Ramos (cell line): ENCODE data around the gene CCDC43.
"Not testable (repeated sequence)": the region's sequence is repeated elsewhere in the genome, so short reads cannot be mapped to it uniquely, and the experiment has no call there.

Experiments
- in situ Hi-C: fragments of 300-500 bp; cut with MboI; formaldehyde crosslinking; loops from one replicate; pipeline ENCODE4 v1.14.3; 2022; ENCODE audit warnings: low sequenced_read_pairs; ENCODE audit not compliant: unreplicated experiment

Gene CCDC43

GRCh38 chr17:44689477-44690217 is at the start of gene CCDC43:
CCDC43 (minus strand) TSS chr17:44689776; CDS start chr17:44689753, 23 bp downstream.
- in situ Hi-C loops, result no loop called here

GRCh38 chr17:44738214-44738906 is 48.8 kb upstream of the CCDC43 start:
- in situ Hi-C loops, result no loop called here

- in situ Hi-C loops, result no loop called here
Observed at GRCh38 chr17:44736551-44737240, 47.1 kb upstream of the CCDC43 start.

GRCh38 chr17:44734272-44734671 is 44.7 kb upstream of the CCDC43 start:
- in situ Hi-C loops, result no loop called here

GRCh38 chr17:44733753-44734152 is 44.2 kb upstream of the CCDC43 start:
- in situ Hi-C loops, result no loop called here

GRCh38 chr17:44726121-44726520 is 36.5 kb upstream of the CCDC43 start:
- in situ Hi-C loops, result not testable (repeated sequence)

- in situ Hi-C loops, result no loop called here
Observed at GRCh38 chr17:44722254-44722653, 32.7 kb upstream of the CCDC43 start.

- in situ Hi-C loops, result no loop called here
Observed at GRCh38 chr17:44719444-44719843, 29.9 kb upstream of the CCDC43 start.

GRCh38 chr17:44708401-44709263 is 19.1 kb upstream of the CCDC43 start, which contains the start of gene DBF4B:
DBF4B (plus strand) TSS chr17:44708665; CDS start chr17:44708821, 156 bp downstream.
- in situ Hi-C loops, result no loop called here

GRCh38 chr17:44707755-44708400 is 18.3 kb upstream of the CCDC43 start:
- in situ Hi-C loops, result no loop called here

GRCh38 chr17:44700288-44700687 is 10.7 kb upstream of the CCDC43 start:
- in situ Hi-C loops, result not testable (repeated sequence)

GRCh38 chr17:44693609-44694008 is 4.0 kb upstream of the CCDC43 start:
- in situ Hi-C loops, result no loop called here

- in situ Hi-C loops, result not testable (repeated sequence)
Observed at GRCh38 chr17:44690746-44691306, 1.2 kb upstream of the CCDC43 start.

GRCh38 chr17:44688675-44689476 is 700 bp downstream of the CCDC43 start:
- in situ Hi-C loops, result no loop called here

GRCh38 chr17:44688200-44688599 is 1.4 kb downstream of the CCDC43 start:
- in situ Hi-C loops, result no loop called here

- in situ Hi-C loops, result no loop called here
Observed at GRCh38 chr17:44687756-44688155, 1.8 kb downstream of the CCDC43 start.

- in situ Hi-C loops, result not testable (repeated sequence)
Observed at GRCh38 chr17:44683303-44683702, 6.3 kb downstream of the CCDC43 start.

- in situ Hi-C loops, result no loop called here
Observed at GRCh38 chr17:44677136-44677535, 12.4 kb downstream of the CCDC43 start.
